MM.1S (cell line): ENCODE measurements around the gene ZFPM1.

Experiments
- DNase-seq: peaks from one replicate; pipeline ENCODE4 v3.0.0-alpha.2; 2015
- H2AFZ ChIP-seq: fragments of 300-600 bp; sonication (generic); 2 replicates; pipeline ENCODE4 v1.6.0; 2016; ENCODE audit warnings: antibody characterized with exemption, low read length
- H3F3A ChIP-seq: fragments of 300-600 bp; sonication (generic); 2 replicates; pipeline ENCODE4 v1.6.1; 2016; ENCODE audit warnings: mild to moderate bottlenecking, antibody characterized with exemption, low read length, moderate library complexity, mixed read lengths; ENCODE audit not compliant: insufficient read depth
- H3K27ac ChIP-seq: fragments of 300-600 bp; sonication (generic); 2 replicates; pipeline ENCODE4 v1.5.1; 2016; ENCODE audit warnings: mild to moderate bottlenecking, low read length
- H3K27me3 ChIP-seq: fragments of 300-600 bp; sonication (generic); replicated peaks from 2 replicates; pipeline ENCODE4 v1.6.0; 2016; ENCODE audit warnings: low read length; ENCODE audit not compliant: insufficient read depth
- H3K36me3 ChIP-seq: fragments of 300-600 bp; sonication (generic); replicated peaks from 2 replicates; pipeline ENCODE4 v1.6.1; 2016; ENCODE audit warnings: mild to moderate bottlenecking, low read length, mixed read lengths; ENCODE audit not compliant: insufficient read depth
- H3K4me1 ChIP-seq: fragments of 300-600 bp; sonication (generic); 2 replicates; pipeline ENCODE4 v1.6.1; 2016; ENCODE audit warnings: low read length, mixed read lengths
- H3K4me2 ChIP-seq: fragments of 300-600 bp; sonication (generic); 2 replicates; pipeline ENCODE4 v1.6.0; 2016; ENCODE audit warnings: low read depth, low read length
- H3K4me3 ChIP-seq: fragments of 300-600 bp; sonication (generic); 2 replicates; pipeline ENCODE4 v1.5.1; 2016; ENCODE audit warnings: low read length, mixed read lengths
- H3K79me2 ChIP-seq: fragments of 300-600 bp; sonication (generic); 2 replicates; pipeline ENCODE4 v1.6.1; 2016; ENCODE audit warnings: mixed run types, low read length, mixed read lengths
- H3K9ac ChIP-seq: fragments of 300-600 bp; sonication (generic); 2 replicates; pipeline ENCODE4 v1.6.1; 2016; ENCODE audit warnings: low read length, mixed read lengths
- H3K9me2 ChIP-seq: fragments of 300-600 bp; sonication (generic); replicated peaks from 2 replicates; pipeline ENCODE4 v1.6.1; 2016; ENCODE audit warnings: mild to moderate bottlenecking, low read length, mixed read lengths; ENCODE audit not compliant: insufficient read depth
- H3K9me3 ChIP-seq: fragments of 300-600 bp; sonication (generic); replicated peaks from 2 replicates; pipeline ENCODE4 v1.6.1; 2016; ENCODE audit warnings: mild to moderate bottlenecking, low read length, mixed read lengths; ENCODE audit not compliant: insufficient read depth
- H4K20me1 ChIP-seq: fragments of 300-600 bp; sonication (generic); 2 replicates; pipeline ENCODE4 v1.6.1; 2016; ENCODE audit warnings: mild to moderate bottlenecking, low read length, moderate library complexity, mixed read lengths; ENCODE audit not compliant: insufficient read depth
- EZH2 ChIP-seq: fragments of 300-600 bp; sonication (generic); optimal IDR thresholded peaks from 2 replicates; pipeline ENCODE3; 2017; ENCODE audit warnings: low read depth, mild to moderate bottlenecking, antibody characterized with exemption, low read length, mixed read lengths
- EZH2phosphoT487 ChIP-seq: fragments of 300-600 bp; sonication (generic); IDR thresholded peaks from 2 replicates; pipeline ENCODE4 v1.6.1; 2018; ENCODE audit warnings: antibody characterized with exemption, low read length
- TF ChIP-seq, protein P1 (sequence below): fragments of 300-600 bp; sonication (generic); IDR thresholded peaks from 2 replicates; pipeline ENCODE4 v1.5.1; 2016; ENCODE audit warnings: antibody characterized with exemption, low read length, mixed read lengths

ZFPM1 gene

DNA sequence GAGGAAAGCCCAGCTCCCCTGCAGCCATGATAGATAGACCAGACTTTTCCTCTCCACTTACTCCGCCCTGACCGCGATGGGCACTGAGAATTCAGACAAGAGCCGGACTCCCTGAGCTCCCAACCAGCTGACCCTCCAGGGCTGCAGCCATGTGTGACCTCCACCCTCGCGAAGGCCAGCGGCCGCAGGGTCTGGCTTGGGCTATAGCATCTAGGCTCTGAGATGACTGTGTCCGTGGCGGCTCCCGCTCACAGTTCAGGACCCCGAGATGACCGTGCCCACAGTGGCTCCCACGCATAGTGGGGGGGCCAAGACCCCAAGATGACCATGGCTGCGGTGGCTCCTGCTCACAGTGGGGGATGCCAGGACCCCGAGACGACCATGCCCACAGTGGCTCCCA lies 18.0 kb downstream of the ZFPM1 start:
- Histone ChIP-seq H3K4me3 (no peak overlapping the region), H3K36me3 (no peaks in the 10 kb centered on the region), H2AFZ (no peak overlapping the region), H3K9me3 (no peaks in the 10 kb centered on the region), H3K27ac (no peak overlapping the region), H3K79me2 (peaks cover under 1% of the 10 kb centered on the region; the same call in 1 of the 2 replicates), H3K4me1 (no peaks in the 10 kb centered on the region), H4K20me1 (no peaks in the 10 kb centered on the region), H3F3A (no peaks in the 10 kb centered on the region), H3K4me2 (no peak overlapping the region), H3K9ac (no peak overlapping the region), H3K27me3 (no peaks in the 10 kb centered on the region), H3K9me2 (no peaks in the 10 kb centered on the region)
- TF ChIP-seq, protein P1, sequence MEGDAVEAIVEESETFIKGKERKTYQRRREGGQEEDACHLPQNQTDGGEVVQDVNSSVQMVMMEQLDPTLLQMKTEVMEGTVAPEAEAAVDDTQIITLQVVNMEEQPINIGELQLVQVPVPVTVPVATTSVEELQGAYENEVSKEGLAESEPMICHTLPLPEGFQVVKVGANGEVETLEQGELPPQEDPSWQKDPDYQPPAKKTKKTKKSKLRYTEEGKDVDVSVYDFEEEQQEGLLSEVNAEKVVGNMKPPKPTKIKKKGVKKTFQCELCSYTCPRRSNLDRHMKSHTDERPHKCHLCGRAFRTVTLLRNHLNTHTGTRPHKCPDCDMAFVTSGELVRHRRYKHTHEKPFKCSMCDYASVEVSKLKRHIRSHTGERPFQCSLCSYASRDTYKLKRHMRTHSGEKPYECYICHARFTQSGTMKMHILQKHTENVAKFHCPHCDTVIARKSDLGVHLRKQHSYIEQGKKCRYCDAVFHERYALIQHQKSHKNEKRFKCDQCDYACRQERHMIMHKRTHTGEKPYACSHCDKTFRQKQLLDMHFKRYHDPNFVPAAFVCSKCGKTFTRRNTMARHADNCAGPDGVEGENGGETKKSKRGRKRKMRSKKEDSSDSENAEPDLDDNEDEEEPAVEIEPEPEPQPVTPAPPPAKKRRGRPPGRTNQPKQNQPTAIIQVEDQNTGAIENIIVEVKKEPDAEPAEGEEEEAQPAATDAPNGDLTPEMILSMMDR = no peak
- TF ChIP-seq EZH2 (no peak), EZH2phosphoT487 (no peak)
- no peak for DNase-seq

DNA sequence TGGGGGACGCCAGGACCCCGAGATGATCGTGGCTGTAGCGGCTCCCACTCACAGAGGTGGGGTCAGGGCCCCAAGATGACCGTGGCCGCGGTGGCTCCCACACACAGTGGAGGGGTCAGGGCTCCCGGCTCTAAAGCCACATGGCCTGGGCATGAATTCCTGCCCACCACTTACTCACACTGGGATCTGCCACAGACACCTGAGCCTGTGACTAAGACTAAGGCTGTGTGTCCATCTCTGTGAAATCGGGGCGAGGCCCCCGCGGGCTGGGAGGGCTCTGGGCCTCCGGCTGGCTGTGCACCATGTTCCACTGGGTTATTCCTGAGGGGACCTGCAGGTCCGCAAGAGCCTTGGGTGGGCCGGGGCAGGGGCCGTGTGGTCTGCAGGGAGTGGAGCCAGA lies 18.5 kb downstream of the ZFPM1 start:
- Histone ChIP-seq H3K4me3 (no peak overlapping the region), H4K20me1 (no peaks in the 10 kb centered on the region), H3K27ac (no peak overlapping the region), H3K4me1 (no peaks in the 10 kb centered on the region), H3K27me3 (no peaks in the 10 kb centered on the region), H3K9me2 (no peaks in the 10 kb centered on the region), H3K9me3 (no peaks in the 10 kb centered on the region), H2AFZ (no peak overlapping the region), H3K36me3 (no peaks in the 10 kb centered on the region), H3K9ac (no peak overlapping the region), H3K4me2 (no peak overlapping the region), H3K79me2 (no peaks in the 10 kb centered on the region; the same call in 1 of the 2 replicates), H3F3A (no peaks in the 10 kb centered on the region)
- no peak for DNase-seq
- TF ChIP-seq EZH2phosphoT487 = no peak
- TF ChIP-seq EZH2 = no peak
- TF ChIP-seq, protein P1 = no peak

DNA sequence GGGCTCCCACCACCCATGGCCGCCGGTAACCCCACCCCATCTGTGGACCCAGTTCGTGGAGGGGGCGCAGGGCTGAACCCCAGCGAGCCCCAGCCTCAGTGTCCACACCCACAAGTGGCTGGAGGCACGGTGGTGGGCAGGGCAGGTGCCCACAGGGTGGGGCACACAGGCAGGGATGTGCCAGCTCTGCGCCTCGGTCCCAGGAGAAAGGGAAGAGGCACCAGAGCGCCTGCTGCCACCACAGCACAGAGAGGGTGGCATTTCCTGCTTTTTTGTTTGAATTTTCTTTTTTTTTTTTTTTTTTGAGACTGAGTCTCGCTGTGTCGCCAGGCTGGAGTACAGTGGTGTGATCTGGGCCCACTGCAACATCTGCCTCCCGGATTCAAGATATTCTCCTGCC lies 19.0 kb downstream of the ZFPM1 start:
- TF ChIP-seq, protein P1 = no peak
- TF ChIP-seq EZH2phosphoT487 (no peak), EZH2 (no peak)
- Histone ChIP-seq H3K36me3 (no peaks in the 10 kb centered on the region), H3K27ac (no peak overlapping the region), H3K27me3 (no peaks in the 10 kb centered on the region), H3K4me3 (no peak overlapping the region), H3K9me3 (no peaks in the 10 kb centered on the region), H3K4me2 (no peak overlapping the region), H2AFZ (no peak overlapping the region), H4K20me1 (no peaks in the 10 kb centered on the region), H3F3A (no peaks in the 10 kb centered on the region), H3K79me2 (no peaks in the 10 kb centered on the region; the same call in 1 of the 2 replicates), H3K9me2 (no peaks in the 10 kb centered on the region), H3K4me1 (no peaks in the 10 kb centered on the region), H3K9ac (no peak overlapping the region)
- DNase-seq = no peak
